H1 (cell line): ENCODE data around the gene TTR. TPM values are rescaled to one million over a fixed set of nuclear protein-coding genes. Genes with fewer than 3 reads are reported as not detected.

Experiments
- CTCF ChIA-PET: fragments of 300-600 bp; sonication (Branson Sonifier 250); formaldehyde crosslinking; loops from one replicate; lab custom pipeline; 2021; ENCODE audit not compliant: partially characterized antibody; lab: Charles Lee
- POLR2A ChIA-PET: fragments of 300-600 bp; sonication (Branson Sonifier 250); formaldehyde crosslinking; loops from one replicate; lab custom pipeline; 2021; ENCODE audit warnings: inconsistent platforms; ENCODE audit not compliant: partially characterized antibody; lab: Charles Lee
- DNase-seq, 2 experiments: peaks; one replicate each; pipeline versions ENCODE4 v3.0.0 to v3.0.0-alpha.2; 2010 to 2022; ENCODE audit warnings: low spot score in 2 of 2, low read depth in 1 of 2, mixed read lengths in 1 of 2
- FAIRE-seq: peaks from 2 replicates; lab custom pipeline; 2011; peaks lifted over from hg19 to GRCh38; lab: Jason Lieb, UNC
- H2AFZ ChIP-seq: 2 replicates; pipeline ENCODE4 v1.8.1; 2012; ENCODE audit warnings: low read length, inconsistent platforms
- H2AK5ac ChIP-seq: 2 replicates; pipeline ENCODE4 v1.6.1; 2013; ENCODE audit warnings: low read depth, low read length
- H2BK120ac ChIP-seq: replicated peaks from 2 replicates; pipeline ENCODE3; 2013; ENCODE audit warnings: low read depth, low read length, inconsistent platforms
- H2BK12ac ChIP-seq: 2 replicates; pipeline ENCODE4 v1.6.1; 2013; ENCODE audit warnings: low read depth, low read length
- H2BK15ac ChIP-seq: 2 replicates; pipeline ENCODE4 v1.6.1; 2013; ENCODE audit warnings: low read length
- H2BK20ac ChIP-seq: 2 replicates; pipeline ENCODE4 v1.6.1; 2013; ENCODE audit warnings: low read length
- H2BK5ac ChIP-seq: 2 replicates; pipeline ENCODE4 v1.6.1; 2013; ENCODE audit warnings: low read depth, low read length
- H3K14ac ChIP-seq: 2 replicates; pipeline ENCODE4 v1.6.1; 2013; ENCODE audit warnings: inconsistent platforms; ENCODE audit not compliant: insufficient read length
- H3K18ac ChIP-seq: 2 replicates; pipeline ENCODE4 v1.6.1; 2013; ENCODE audit warnings: low read length; ENCODE audit errors: extremely low read depth
- H3K23ac ChIP-seq: 2 replicates; pipeline ENCODE4 v1.6.1; 2013; ENCODE audit warnings: inconsistent platforms; ENCODE audit not compliant: insufficient read length
- H3K23me2 ChIP-seq: 2 replicates; pipeline ENCODE4 v1.6.1; 2013; ENCODE audit warnings: low read depth, low read length
- H3K27ac ChIP-seq: 2 replicates; pipeline ENCODE4 v1.6.1; 2011; ENCODE audit warnings: low read depth, low read length, inconsistent platforms
- H3K27me3 ChIP-seq, 4 experiments: replicated peaks in 1 of 4; 1 replicate in 1 of 4; 2 replicates in 3 of 4; pipeline versions ENCODE4 v1.6.1 to v1.8.1; 2011 to 2013; ENCODE audit warnings: low read length in 3 of 4, mild to moderate bottlenecking in 3 of 4, inconsistent platforms in 2 of 4, mixed read lengths in 2 of 4, moderate library complexity in 1 of 4; ENCODE audit not compliant: control insufficient read depth in 3 of 4, insufficient read depth in 3 of 4; ENCODE audit errors: extremely low read depth in 1 of 4
- H3K36me3 ChIP-seq, 4 experiments: 2 replicates each; pipeline versions ENCODE4 v1.6.1 to v1.8.1; 2011 to 2013; ENCODE audit warnings: mild to moderate bottlenecking in 4 of 4, low read length in 3 of 4, moderate library complexity in 2 of 4, control low read depth in 1 of 4, inconsistent platforms in 1 of 4; ENCODE audit not compliant: insufficient read depth in 4 of 4, control insufficient read depth in 2 of 4
- H3K4ac ChIP-seq: replicated peaks from 2 replicates; pipeline ENCODE3; 2013; ENCODE audit warnings: low read length, low read depth, mixed read lengths, inconsistent platforms; ENCODE audit not compliant: insufficient read length
- H3K4me1 ChIP-seq, 4 experiments: replicated peaks in 1 of 4; 1 replicate in 1 of 4; 2 replicates in 3 of 4; pipeline versions ENCODE4 v1.6.1 to v1.8.1; 2011 to 2013; ENCODE audit warnings: low read length in 3 of 4, inconsistent platforms in 2 of 4, mixed read lengths in 1 of 4; ENCODE audit not compliant: insufficient read depth in 4 of 4, control insufficient read depth in 3 of 4
- H3K4me2 ChIP-seq, 2 experiments: 2 replicates each; pipeline versions ENCODE4 v1.6.1 to v1.8.1; 2011 to 2013; ENCODE audit warnings: low read depth in 2 of 2, low read length in 2 of 2, control low read depth in 1 of 2, inconsistent platforms in 1 of 2, mild to moderate bottlenecking in 1 of 2; ENCODE audit not compliant: insufficient read depth in 1 of 2
- H3K4me3 ChIP-seq, 4 experiments: fragments of 200-600, 300-600 bp in 1 of 4; sonication (generic), shearing (Covaris generic), sonication (Bioruptor Twin) in 1 of 4; 2 replicates each; pipeline versions ENCODE4 v1.5.1 to v1.8.1; 2011 to 2016; ENCODE audit warnings: low read length in 4 of 4, low read depth in 3 of 4, control low read depth in 2 of 4, inconsistent platforms in 2 of 4, mild to moderate bottlenecking in 2 of 4, mixed read lengths in 1 of 4, moderate library complexity in 1 of 4; ENCODE audit not compliant: insufficient read depth in 2 of 4; ENCODE audit errors: extremely low read depth in 1 of 4
- H3K56ac ChIP-seq: replicated peaks from 2 replicates; pipeline ENCODE3; 2013; ENCODE audit warnings: low read depth, mild to moderate bottlenecking, mixed read lengths, low read length, inconsistent platforms; ENCODE audit not compliant: insufficient read length
- H3K79me1 ChIP-seq: 2 replicates; pipeline ENCODE4 v1.6.1; 2013; ENCODE audit warnings: low read depth, low read length, control low read depth
- H3K79me2 ChIP-seq, 2 experiments: 2 replicates each; pipeline versions ENCODE4 v1.6.1 to v1.8.1; 2012 to 2013; ENCODE audit warnings: low read length in 2 of 2, mild to moderate bottlenecking in 2 of 2, inconsistent platforms in 1 of 2; ENCODE audit not compliant: insufficient read depth in 2 of 2, control insufficient read depth in 1 of 2
- H3K9ac ChIP-seq, 4 experiments: replicated peaks in 1 of 4; 1 replicate in 1 of 4; 2 replicates in 3 of 4; pipeline versions ENCODE4 v1.6.1 to v1.8.1; 2011 to 2013; ENCODE audit warnings: low read depth in 3 of 4, low read length in 3 of 4, control low read depth in 2 of 4, mild to moderate bottlenecking in 2 of 4, moderate library complexity in 2 of 4, inconsistent platforms in 1 of 4; ENCODE audit errors: extremely low read depth in 1 of 4
- H3K9me3 ChIP-seq, 2 experiments: 2 replicates each; pipeline versions ENCODE4 v1.6.1 to v1.8.1; 2012 to 2013; ENCODE audit warnings: mild to moderate bottlenecking in 2 of 2, moderate library complexity in 2 of 2, control low read depth in 1 of 2, inconsistent platforms in 1 of 2, low read depth in 1 of 2, low read length in 1 of 2, mixed read lengths in 1 of 2; ENCODE audit not compliant: insufficient read depth in 2 of 2
- H4K20me1 ChIP-seq, 2 experiments: replicated peaks in 1 of 2; 2 replicates each; pipeline versions ENCODE3 to v1.8.1; 2011 to 2013; ENCODE audit warnings: inconsistent platforms in 2 of 2, low read length in 2 of 2, mild to moderate bottlenecking in 1 of 2; ENCODE audit not compliant: insufficient read depth in 2 of 2, control insufficient read depth in 1 of 2
- H4K5ac ChIP-seq: 2 replicates; pipeline ENCODE4 v1.6.1; 2013; ENCODE audit warnings: low read length, low read depth, mixed read lengths, inconsistent platforms; ENCODE audit not compliant: insufficient read length
- H4K8ac ChIP-seq: 2 replicates; pipeline ENCODE4 v1.8.0; 2013; ENCODE audit warnings: mild to moderate bottlenecking, moderate library complexity, low read length, inconsistent platforms; ENCODE audit not compliant: insufficient read depth; ENCODE audit errors: extremely low read depth
- H4K91ac ChIP-seq: replicated peaks from 2 replicates; pipeline ENCODE3; 2013; ENCODE audit warnings: low read length, mixed read lengths, inconsistent platforms; ENCODE audit not compliant: insufficient read length
- CREB1 ChIP-seq: IDR thresholded peaks from 2 replicates; pipeline ENCODE4 v1.6.1; 2012; ENCODE audit warnings: inconsistent platforms
- KDM5A ChIP-seq: fragments of 200-600 bp; IDR thresholded peaks from 2 replicates; pipeline ENCODE4 v1.7.1; 2012; ENCODE audit warnings: mild to moderate bottlenecking, low read length, inconsistent platforms, mixed read lengths
- WGBS, 2 experiments: shearing (Covaris generic) in 1 of 2; methylation state at CpG; one replicate each; pipeline versions ENCODE4 v1.1.6 to v1.1.7; 2013 to 2015; ENCODE audit warnings: low lambda C conversion rate in 2 of 2, mixed read lengths in 2 of 2, inconsistent platforms in 1 of 2, low coverage in 1 of 2, missing lambda C conversion rate in 1 of 2; ENCODE audit not compliant: insufficient replicate concordance in 2 of 2, insufficient coverage in 1 of 2, insufficient read length in 1 of 2; ENCODE audit errors: extremely low coverage in 1 of 2, missing lambda C conversion rate in 1 of 2; 5-methylcytosine and 5-hydroxymethylcytosine counted together
- polyA plus RNA-seq, 7 experiments: library from polyadenylated mRNA; depleted of rRNA in 3 of 7; stranded (reverse) in 5 of 7; unstranded in 2 of 7; fragments of >200 nt in 5 of 7; fragments of 200-250 nt in 2 of 7; gene quantifications; 1 replicate in 5 of 7; 2 replicates in 1 of 7; 4 replicates in 1 of 7; pipeline versions ENCODE4 v1.2.1 to v1.2.3, GENCODE V29; 2011 to 2013; ENCODE audit warnings: missing spikeins in 2 of 7, mixed read lengths in 2 of 7
- total RNA-seq: library from RNA; stranded (reverse); fragmentation: NEBNext Ultra II Directional; extraction: Animal tissue kit (Norgen Biotek cat#: 25700); gene quantifications from 2 replicates; pipeline ENCODE4 v1.2.1, GENCODE V29; 2021

The TTR gene
- total and polyA plus RNA-seq, 2 of the 8 experiments (the other 6 are each of a cell fraction or from before 2014, with no cell fraction given) = not detected

DNA sequence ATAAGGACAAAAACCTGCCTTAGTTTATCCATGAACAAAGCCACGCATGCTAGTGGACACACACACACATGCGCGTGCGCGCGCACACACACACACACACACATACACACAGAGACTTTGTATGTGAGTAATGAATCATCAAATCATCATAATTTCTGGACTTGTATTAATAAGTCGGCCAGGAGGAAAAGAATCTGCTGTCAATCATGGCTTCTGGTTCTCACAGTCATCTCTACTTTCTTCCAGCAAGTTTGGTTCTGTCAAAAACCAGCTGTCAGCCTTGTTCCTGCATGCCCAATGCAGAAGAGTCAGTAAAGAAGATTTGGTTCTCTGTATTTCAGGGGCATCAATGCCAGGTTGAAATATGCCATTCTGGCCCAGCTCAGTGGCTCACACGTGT is 1.1 kb upstream of the TTR start:
- 81% methylated on average over 8 of the region's 8 CpGs; no CpG with 5 or more reads in 1 of the 2 experiments for WGBS, 2 experiments
- H3K4ac ChIP-seq = no peak overlapping the region
- no peak overlapping the region for H2BK12ac ChIP-seq
- DNase-seq (no peak), FAIRE-seq (no peak)
- H4K91ac ChIP-seq = no peak overlapping the region
- H3K4me1 ChIP-seq = no peaks in the 10 kb centered on the region
- H2BK15ac ChIP-seq = no peak overlapping the region
- no peak overlapping the region for H3K4me2 ChIP-seq
- TF ChIP-seq KDM5A = no peak
- TF ChIP-seq CREB1 = no peak
- H3K36me3 ChIP-seq = no peaks in the 10 kb centered on the region
- H3K79me2 ChIP-seq = no peaks in the 10 kb centered on the region
- POLR2A ChIA-PET = interaction anchor here (0.6 kb wide), 1 partner anchor 422 kb away, joined by 4 read pairs; no protein-coding TSS in a partner anchor
- CTCF ChIA-PET = interaction anchor here (0.7 to 1.7 kb wide), 4 partner anchors 21 to 660 kb away, joined by 3 to 5 read pairs (median 4); no protein-coding TSS in a partner anchor
- H3K79me1 ChIP-seq = no peaks in the 10 kb centered on the region
- no peaks in the 10 kb centered on the region for H3K23me2 ChIP-seq
- H3K4me3 ChIP-seq = no peak overlapping the region
- H4K20me1 ChIP-seq = no peaks in the 10 kb centered on the region
- H3K56ac ChIP-seq = no peak overlapping the region
- H2BK5ac ChIP-seq = no peak overlapping the region
- H3K18ac ChIP-seq = no peak overlapping the region
- no peak overlapping the region for H3K14ac ChIP-seq
- H3K9ac ChIP-seq = no peak overlapping the region
- no peak overlapping the region for H2AFZ ChIP-seq
- no peak overlapping the region for H2BK20ac ChIP-seq
- H2AK5ac ChIP-seq = no peak overlapping the region
- H4K5ac ChIP-seq = no peak overlapping the region
- no peaks in the 10 kb centered on the region for H3K9me3 ChIP-seq
- H3K27me3 ChIP-seq = peaks cover 0 to 1% (median 0%) of the 10 kb centered on the region in 4 experiments; a peak in 1 of 7 replicates
- H4K8ac ChIP-seq = no peak overlapping the region
- H3K27ac ChIP-seq = no peak overlapping the region
- no peak overlapping the region for H3K23ac ChIP-seq
- H2BK120ac ChIP-seq = no peak overlapping the region
